ENCODE measurements around the gene CMBL.
"Not testable (repeated sequence)": the region's sequence is repeated elsewhere in the genome, so short reads cannot be mapped to it uniquely, and the experiment has no call there.

CMBL gene

GRCh38 chr5:10307206-10308148 lies at the start of gene CMBL:
Gene CMBL, minus strand, starts transcription at chr5:10307902. Its CDS starts 17,140 bp downstream, at chr5:10290762.
- DNase-seq (ENCODE audit: low read depth in 3 of 3), result peak in 1 of 3 experiments; percentile 9

GRCh38 chr5:10355071-10355889 lies 47.6 kb upstream of the CMBL start:
- no peak for DNase-seq (ENCODE audit: low read depth in 3 of 3)

GRCh38 chr5:10354048-10354872 lies 46.6 kb upstream of the CMBL start:
- DNase-seq (ENCODE audit: low read depth in 3 of 3), result peak; percentile 17 to 26 (median 18)

GRCh38 chr5:10353241-10354047 lies 45.7 kb upstream of the CMBL start, which contains the start of gene MARCHF6:
Gene MARCHF6, plus strand, starts transcription at chr5:10353695. Its CDS starts 204 bp downstream, at chr5:10353899.
- peak; percentile 90 to 97 (median 95) for DNase-seq (ENCODE audit: low read depth in 3 of 3)

GRCh38 chr5:10352430-10353240 lies 44.9 kb upstream of the CMBL start:
- DNase-seq (ENCODE audit: low read depth in 3 of 3), result no peak

GRCh38 chr5:10351919-10352318 lies 44.2 kb upstream of the CMBL start:
- no peak for DNase-seq (ENCODE audit: low read depth in 3 of 3)

GRCh38 chr5:10351199-10351905 lies 43.6 kb upstream of the CMBL start:
- no peak for DNase-seq (ENCODE audit: low read depth in 3 of 3)

- DNase-seq (ENCODE audit: low read depth in 3 of 3), result no peak
These were observed 40.6 kb upstream of the CMBL start for GRCh38 chr5:10348258-10348657.

- DNase-seq (ENCODE audit: low read depth in 3 of 3), result not testable (repeated sequence)
These were observed 36.9 kb upstream of the CMBL start for GRCh38 chr5:10344461-10345106.

GRCh38 chr5:10343486-10343885 lies 35.8 kb upstream of the CMBL start:
- DNase-seq (ENCODE audit: low read depth in 3 of 3), result no peak

- DNase-seq (ENCODE audit: low read depth in 3 of 3), result no peak
These were observed 32.3 kb upstream of the CMBL start for GRCh38 chr5:10339958-10340357.

GRCh38 chr5:10339058-10339811 lies 31.5 kb upstream of the CMBL start:
- no peak for DNase-seq (ENCODE audit: low read depth in 3 of 3)

GRCh38 chr5:10338686-10339057 lies 31.0 kb upstream of the CMBL start:
- no peak for DNase-seq (ENCODE audit: low read depth in 3 of 3)

- no peak for DNase-seq (ENCODE audit: low read depth in 3 of 3)
These were observed 30.3 kb upstream of the CMBL start for GRCh38 chr5:10337986-10338385.

GRCh38 chr5:10337107-10337506 lies 29.4 kb upstream of the CMBL start:
- DNase-seq (ENCODE audit: low read depth in 3 of 3), result no peak

- DNase-seq (ENCODE audit: low read depth in 3 of 3), result no peak
These were observed 28.2 kb upstream of the CMBL start for GRCh38 chr5:10335711-10336470.

GRCh38 chr5:10334831-10335230 lies 27.1 kb upstream of the CMBL start:
- no peak for DNase-seq (ENCODE audit: low read depth in 3 of 3)
